ENCODE data around the gene SMOC1. TPM values are rescaled to one million over a fixed set of nuclear protein-coding genes. Genes with fewer than 3 reads are reported as not detected.
A peak's percentile ranks its signal among the peaks of the same experiment; 100 is the strongest.

Gene SMOC1
- total and polyA plus RNA-seq, 8 donors, result 1.2 to 3.3 (median 2.1) TPM; not detected in 2

DNA sequence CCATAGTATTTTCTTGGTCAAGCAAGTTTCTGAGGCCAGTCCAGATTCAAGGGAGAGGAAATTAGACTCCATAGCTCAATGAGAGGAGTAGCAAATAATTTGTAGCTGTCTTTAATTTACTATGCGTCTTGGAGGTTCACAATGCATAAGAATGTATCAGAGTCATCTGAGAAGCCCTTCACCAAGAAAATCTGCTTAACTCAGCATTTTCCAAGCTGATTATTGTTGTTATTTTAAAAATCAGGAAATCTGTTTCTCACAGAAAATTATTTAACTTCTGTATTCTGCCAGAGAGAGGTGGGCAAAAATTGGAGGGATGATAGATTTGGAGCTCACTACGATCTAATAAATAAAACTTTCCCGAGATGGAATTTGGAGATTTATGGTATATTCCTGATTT lies 72.0 kb downstream of the SMOC1 start:
- no peak overlapping the region for H3K4me3 ChIP-seq
- WGBS, 5 donors, result 92 to 96% (median 94%) methylated on average over 3 of the region's 3 CpGs
- peaks cover 0 to 4% (median 0%) of the 10 kb centered on the region in 3 donors for H3K27me3 ChIP-seq
- TF ChIP-seq, protein P1, sequence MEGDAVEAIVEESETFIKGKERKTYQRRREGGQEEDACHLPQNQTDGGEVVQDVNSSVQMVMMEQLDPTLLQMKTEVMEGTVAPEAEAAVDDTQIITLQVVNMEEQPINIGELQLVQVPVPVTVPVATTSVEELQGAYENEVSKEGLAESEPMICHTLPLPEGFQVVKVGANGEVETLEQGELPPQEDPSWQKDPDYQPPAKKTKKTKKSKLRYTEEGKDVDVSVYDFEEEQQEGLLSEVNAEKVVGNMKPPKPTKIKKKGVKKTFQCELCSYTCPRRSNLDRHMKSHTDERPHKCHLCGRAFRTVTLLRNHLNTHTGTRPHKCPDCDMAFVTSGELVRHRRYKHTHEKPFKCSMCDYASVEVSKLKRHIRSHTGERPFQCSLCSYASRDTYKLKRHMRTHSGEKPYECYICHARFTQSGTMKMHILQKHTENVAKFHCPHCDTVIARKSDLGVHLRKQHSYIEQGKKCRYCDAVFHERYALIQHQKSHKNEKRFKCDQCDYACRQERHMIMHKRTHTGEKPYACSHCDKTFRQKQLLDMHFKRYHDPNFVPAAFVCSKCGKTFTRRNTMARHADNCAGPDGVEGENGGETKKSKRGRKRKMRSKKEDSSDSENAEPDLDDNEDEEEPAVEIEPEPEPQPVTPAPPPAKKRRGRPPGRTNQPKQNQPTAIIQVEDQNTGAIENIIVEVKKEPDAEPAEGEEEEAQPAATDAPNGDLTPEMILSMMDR (IDR thresholded peaks at IDR 0.05), result no peak
- TF ChIP-seq POLR2A (IDR thresholded peaks at IDR 0.05) (no peak), POLR2AphosphoS5 (IDR thresholded peaks at IDR 0.05) (no peak), EP300 (IDR thresholded peaks at IDR 0.05) (no peak)
- peaks cover 0 to 9% (median 0%) of the 10 kb centered on the region in 4 donors for H3K9me3 ChIP-seq
- no peak for DNase-seq
- H3K27ac ChIP-seq, result no peak overlapping the region
- H3K36me3 ChIP-seq, result no peaks in the 10 kb centered on the region
- intact Hi-C loops (cut with DNase I; ENCODE audit: low total_unique reads), result no loop called here
- H3K4me1 ChIP-seq, result no peaks in the 10 kb centered on the region

DNA sequence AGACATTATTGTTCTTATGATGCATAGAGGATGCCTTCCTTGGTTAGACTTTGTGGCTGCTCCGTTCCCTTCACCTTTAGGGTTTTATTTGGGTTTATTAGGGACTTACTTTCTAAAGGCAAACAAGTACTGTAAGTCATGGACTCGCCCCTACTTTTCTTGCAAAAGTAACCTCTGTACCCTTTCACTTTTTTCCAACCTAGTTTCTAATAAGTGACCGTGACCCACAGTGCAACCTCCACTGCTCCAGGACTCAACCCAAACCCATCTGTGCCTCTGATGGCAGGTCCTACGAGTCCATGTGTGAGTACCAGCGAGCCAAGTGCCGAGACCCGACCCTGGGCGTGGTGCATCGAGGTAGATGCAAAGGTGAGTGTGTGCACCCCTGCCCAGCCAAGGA lies 72.7 kb downstream of the SMOC1 start:
- WGBS, 5 donors, result 86 to 91% (median 88%) methylated on average over 9 of the region's 9 CpGs
- no peak overlapping the region for H3K27ac ChIP-seq
- no peak overlapping the region for H3K4me3 ChIP-seq
- peaks cover 0 to 4% (median 0%) of the 10 kb centered on the region in 3 donors for H3K27me3 ChIP-seq
- H3K9me3 ChIP-seq, result peaks cover 0 to 3% (median 0%) of the 10 kb centered on the region in 4 donors
- intact Hi-C loops (cut with DNase I; ENCODE audit: low total_unique reads), result no loop called here
- TF ChIP-seq POLR2AphosphoS5 (IDR thresholded peaks at IDR 0.05), result no peak
- no peaks in the 10 kb centered on the region for H3K4me1 ChIP-seq
- DNase-seq, result no peak
- no peaks in the 10 kb centered on the region for H3K36me3 ChIP-seq

DNA sequence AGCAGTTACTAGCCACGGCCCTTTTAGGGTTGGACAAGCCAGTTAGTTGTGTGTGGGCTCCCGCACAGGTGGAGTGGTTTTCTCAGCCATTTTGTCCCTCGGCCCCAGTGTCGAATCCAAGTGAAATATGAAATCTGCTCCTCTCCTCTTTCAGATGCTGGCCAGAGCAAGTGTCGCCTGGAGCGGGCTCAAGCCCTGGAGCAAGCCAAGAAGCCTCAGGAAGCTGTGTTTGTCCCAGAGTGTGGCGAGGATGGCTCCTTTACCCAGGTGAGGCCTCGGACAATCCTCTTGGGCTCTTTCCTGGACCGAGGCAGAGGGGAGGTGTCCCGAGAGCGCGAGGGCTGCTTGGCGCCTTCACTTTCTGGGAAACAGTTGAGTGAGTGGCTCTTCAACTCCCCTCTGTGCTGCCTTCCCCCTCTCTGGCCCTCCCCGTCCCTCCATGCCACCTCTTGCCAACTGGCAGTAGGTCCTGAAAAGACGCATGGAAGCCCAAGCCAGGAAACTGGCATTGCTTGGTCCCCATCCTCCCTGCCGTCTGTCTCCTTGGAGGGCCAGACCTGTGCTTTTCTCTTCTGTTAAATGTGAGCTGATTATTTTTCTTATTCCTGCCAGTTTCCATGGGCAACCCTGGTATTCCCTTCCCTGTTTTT lies 74.2 kb downstream of the SMOC1 start:
- Histone ChIP-seq H3K9me3 (no peaks in the 10 kb centered on the region), H3K27ac (no peak overlapping the region), H3K27me3 (peaks cover 0 to 4% (median 0%) of the 10 kb centered on the region in 3 donors), H3K4me1 (no peaks in the 10 kb centered on the region), H3K36me3 (no peaks in the 10 kb centered on the region), H3K4me3 (no peak overlapping the region)
- intact Hi-C loops (cut with DNase I; ENCODE audit: low total_unique reads), result no loop called here
- DNase-seq, result no peak
- TF ChIP-seq POLR2AphosphoS5 (IDR thresholded peaks at IDR 0.05) (no peak), EP300 (IDR thresholded peaks at IDR 0.05) (no peak), POLR2A (IDR thresholded peaks at IDR 0.05) (no peak)
- TF ChIP-seq, protein P1 (IDR thresholded peaks at IDR 0.05), result no peak
- 90 to 93% (median 93%) methylated on average over 15 to 16 of the region's 16 CpGs for WGBS, 5 donors

DNA sequence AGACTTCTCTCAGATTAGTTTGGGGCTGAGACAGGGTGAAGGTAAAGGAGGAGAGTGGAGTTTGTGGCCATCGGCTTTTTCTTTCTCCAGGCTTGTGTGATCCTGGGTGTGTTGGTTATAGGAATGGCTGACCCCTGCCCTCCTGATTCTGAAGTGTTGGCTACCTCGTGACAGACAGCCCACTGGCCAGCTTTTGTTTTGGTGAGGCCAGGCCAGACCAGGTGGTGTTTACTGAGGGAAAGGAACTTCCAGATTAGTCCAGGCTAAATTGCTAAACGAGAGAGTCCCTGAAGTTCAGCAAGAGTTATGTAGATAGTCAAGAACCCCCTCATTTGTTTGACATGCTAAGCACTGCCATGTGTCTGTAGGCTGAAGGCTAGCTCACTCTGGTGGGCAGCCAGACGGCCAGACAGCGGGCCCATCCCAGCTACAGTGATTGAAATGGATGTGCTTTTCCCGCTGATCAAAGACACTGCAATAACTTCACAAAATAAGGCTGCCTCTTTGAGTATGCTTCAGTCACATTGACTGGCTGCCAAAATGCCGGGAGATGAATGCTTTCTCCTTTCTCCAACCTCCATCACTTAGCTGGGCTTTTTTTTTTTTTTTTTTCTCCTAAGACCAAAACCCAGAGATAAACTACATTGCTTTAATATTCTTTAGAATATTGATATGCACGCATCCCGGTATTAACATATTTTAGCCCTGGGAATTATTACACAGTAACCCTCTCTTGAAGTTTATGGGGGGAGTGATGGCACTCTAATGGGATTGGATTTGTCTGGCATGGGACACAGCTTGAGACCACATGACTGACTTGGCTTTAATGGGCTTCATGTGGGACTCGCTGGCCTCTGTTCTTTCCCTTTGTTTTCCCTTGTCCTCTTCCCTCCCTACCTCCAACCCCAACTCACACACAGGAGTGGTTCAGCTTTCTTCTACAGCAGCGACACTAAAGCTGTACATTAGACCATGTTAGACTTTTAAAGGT lies 76.9 kb downstream of the SMOC1 start:
- H3K4me3 ChIP-seq, result no peak overlapping the region
- H3K9me3 ChIP-seq, result no peaks in the 10 kb centered on the region
- no peaks in the 10 kb centered on the region for H3K36me3 ChIP-seq
- TF ChIP-seq, protein P1 (IDR thresholded peaks at IDR 0.05), result no peak
- TF ChIP-seq POLR2A (IDR thresholded peaks at IDR 0.05), result no peak
- TF ChIP-seq POLR2AphosphoS5 (IDR thresholded peaks at IDR 0.05), result no peak
- TF ChIP-seq EP300 (IDR thresholded peaks at IDR 0.05), result no peak
- peak in 1 of 2 donors; percentile 49 for DNase-seq
- H3K4me1 ChIP-seq, result no peaks in the 10 kb centered on the region
- H3K27ac ChIP-seq, result peak overlapping the region in 1 of 5 donors; percentile 62
- H3K27me3 ChIP-seq, result peaks cover 0 to 4% (median 0%) of the 10 kb centered on the region in 3 donors
- WGBS, 5 donors, result 62 to 69% (median 64%) methylated on average over 11 of the region's 11 CpGs
- intact Hi-C loops (cut with DNase I; ENCODE audit: low total_unique reads), result no loop called here

All from stomach (tissue), 9 donors.